A673 (cell line): ENCODE measurements around the gene HDHD3. TPM values are rescaled to one million over a fixed set of nuclear protein-coding genes. Genes with fewer than 3 reads are reported as not detected.

Experiments
- BruUV-seq: library from RNA; stranded (reverse); fragments of 400-500 nt; replicated peaks from 2 replicates; lab custom pipeline; 2021; lab: Mats Ljungman, UMichigan
- CTCF ChIA-PET: fragments of 300-600 bp; sonication (Branson Sonifier 250); formaldehyde crosslinking; loops from one replicate; lab custom pipeline; 2022; ENCODE audit warnings: antibody characterized with exemption; lab: Charles Lee
- POLR2A ChIA-PET: fragments of 300-600 bp; sonication (Branson Sonifier 250); formaldehyde crosslinking; loops from one replicate; lab custom pipeline; 2022; ENCODE audit warnings: antibody characterized with exemption; ENCODE audit not compliant: low non-redundant PET; lab: Charles Lee
- DNase-seq: peaks from one replicate; pipeline ENCODE4 v3.0.0-alpha.2; 2015; ENCODE audit warnings: low spot score
- H3K27ac ChIP-seq: fragments of 200-600 bp; sonication (generic); 2 replicates; pipeline ENCODE4 v1.5.1; 2016; ENCODE audit warnings: mixed run types, low read depth, mild to moderate bottlenecking, mixed read lengths, antibody characterized with exemption, low read length; ENCODE audit not compliant: poor library complexity, severe bottlenecking
- H3K27me3 ChIP-seq: fragments of 200-600 bp; sonication (generic); replicated peaks from 2 replicates; pipeline ENCODE4 v1.6.1; 2017; ENCODE audit warnings: mixed run types, low read depth, mild to moderate bottlenecking, mixed read lengths, antibody characterized with exemption, low read length; ENCODE audit not compliant: insufficient read depth, poor library complexity
- H3K36me3 ChIP-seq: fragments of 200-600 bp; sonication (generic); 2 replicates; pipeline ENCODE4 v1.6.1; 2016; ENCODE audit warnings: mixed run types, mild to moderate bottlenecking, mixed read lengths, antibody characterized with exemption, low read length; ENCODE audit not compliant: insufficient read depth, poor library complexity, severe bottlenecking
- H3K4me1 ChIP-seq: fragments of 200-600 bp; sonication (generic); 2 replicates; pipeline ENCODE4 v1.6.1; 2017; ENCODE audit warnings: mixed run types, mild to moderate bottlenecking, mixed read lengths, antibody characterized with exemption, low read length; ENCODE audit not compliant: insufficient read depth, poor library complexity, severe bottlenecking
- H3K4me3 ChIP-seq: fragments of 200-600 bp; sonication (generic); 2 replicates; pipeline ENCODE4 v1.5.1; 2016; ENCODE audit warnings: low read depth, mixed run types, mild to moderate bottlenecking, mixed read lengths, low read length; ENCODE audit not compliant: poor library complexity, severe bottlenecking
- H3K9me3 ChIP-seq: fragments of 200-600 bp; sonication (generic); 2 replicates; pipeline ENCODE4 v1.6.1; 2016; ENCODE audit warnings: mixed run types, low read depth, mild to moderate bottlenecking, mixed read lengths, antibody characterized with exemption, low read length; ENCODE audit not compliant: poor library complexity, severe bottlenecking
- EZH2 ChIP-seq: fragments of 200-600 bp; sonication (generic); IDR thresholded peaks from 2 replicates; pipeline ENCODE4 v1.6.1; 2017; ENCODE audit warnings: borderline replicate concordance, low read depth, mild to moderate bottlenecking, mixed read lengths, antibody characterized with exemption, low read length; ENCODE audit not compliant: poor library complexity, severe bottlenecking
- intact Hi-C: fragments of 100-400 bp; cut with micrococcal nuclease; formaldehyde crosslinking; loops from one replicate; pipeline ENCODE4 v1.10.0; 2022; ENCODE audit not compliant: unreplicated experiment
- total RNA-seq: library from RNA; stranded (reverse); gene quantifications from 2 replicates; pipeline ENCODE4 v1.2.3, GENCODE V29; 2021
- TF ChIP-seq, protein P1 (sequence below): fragments of 300-800, 200-600 bp; sonication (generic); conservative IDR thresholded peaks from 2 replicates; pipeline ENCODE4 v1.5.1; 2017; ENCODE audit warnings: low read depth, mild to moderate bottlenecking, antibody characterized with exemption, low read length, moderate library complexity, mixed read lengths

The HDHD3 gene
- total RNA-seq, 1 experiment from 2014 or later: 9.4 TPM

GRCh38 chr9:113373676-113374392 lies 3.0 kb downstream of the HDHD3 start:
- no peaks in the 10 kb centered on the region for H3K27me3 ChIP-seq
- H3K9me3 ChIP-seq: no peaks in the 10 kb centered on the region
- no TSS peak for BruUV-seq
- H3K4me1 ChIP-seq: no peaks in the 10 kb centered on the region
- TF ChIP-seq EZH2: no peak
- TF ChIP-seq, protein P1, sequence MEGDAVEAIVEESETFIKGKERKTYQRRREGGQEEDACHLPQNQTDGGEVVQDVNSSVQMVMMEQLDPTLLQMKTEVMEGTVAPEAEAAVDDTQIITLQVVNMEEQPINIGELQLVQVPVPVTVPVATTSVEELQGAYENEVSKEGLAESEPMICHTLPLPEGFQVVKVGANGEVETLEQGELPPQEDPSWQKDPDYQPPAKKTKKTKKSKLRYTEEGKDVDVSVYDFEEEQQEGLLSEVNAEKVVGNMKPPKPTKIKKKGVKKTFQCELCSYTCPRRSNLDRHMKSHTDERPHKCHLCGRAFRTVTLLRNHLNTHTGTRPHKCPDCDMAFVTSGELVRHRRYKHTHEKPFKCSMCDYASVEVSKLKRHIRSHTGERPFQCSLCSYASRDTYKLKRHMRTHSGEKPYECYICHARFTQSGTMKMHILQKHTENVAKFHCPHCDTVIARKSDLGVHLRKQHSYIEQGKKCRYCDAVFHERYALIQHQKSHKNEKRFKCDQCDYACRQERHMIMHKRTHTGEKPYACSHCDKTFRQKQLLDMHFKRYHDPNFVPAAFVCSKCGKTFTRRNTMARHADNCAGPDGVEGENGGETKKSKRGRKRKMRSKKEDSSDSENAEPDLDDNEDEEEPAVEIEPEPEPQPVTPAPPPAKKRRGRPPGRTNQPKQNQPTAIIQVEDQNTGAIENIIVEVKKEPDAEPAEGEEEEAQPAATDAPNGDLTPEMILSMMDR: no peak
- DNase-seq: no peak
- intact Hi-C loops: no loop called here
- peaks cover 6% of the 10 kb centered on the region for H3K36me3 ChIP-seq
- H3K4me3 ChIP-seq: no peak overlapping the region
- no peak overlapping the region for H3K27ac ChIP-seq
- ChIA-PET CTCF (no interaction called here), POLR2A (no interaction called here)

DNA sequence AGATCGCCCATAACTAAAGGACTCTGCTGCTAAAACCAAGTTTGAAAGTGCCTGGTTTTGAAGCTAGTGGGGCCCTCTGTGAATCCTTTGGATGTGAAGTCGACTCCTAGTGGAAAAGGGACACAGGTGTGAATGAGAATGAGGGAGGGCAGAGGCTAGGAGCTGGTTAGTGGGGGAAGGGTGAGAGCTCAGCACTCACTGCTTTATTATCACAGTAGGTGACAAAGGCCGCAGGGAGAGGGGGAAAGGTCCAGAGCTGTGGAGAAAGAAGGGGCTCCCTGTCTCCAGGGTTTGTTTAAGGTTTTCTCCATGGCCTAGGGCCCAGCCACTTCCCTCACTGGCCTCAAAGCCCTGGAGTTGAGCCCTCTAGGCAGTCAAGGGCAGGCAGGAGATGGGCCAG lies 3.5 kb downstream of the HDHD3 start:
- CTCF ChIA-PET: no interaction called here
- Histone ChIP-seq H3K27ac (no peak overlapping the region), H3K27me3 (no peaks in the 10 kb centered on the region), H3K36me3 (peaks cover 6% of the 10 kb centered on the region), H3K4me1 (no peaks in the 10 kb centered on the region), H3K9me3 (no peaks in the 10 kb centered on the region), H3K4me3 (no peak overlapping the region)
- no peak for DNase-seq
- BruUV-seq: no TSS peak
- intact Hi-C loops: no loop called here
- TF ChIP-seq, protein P1: no peak
- no peak for TF ChIP-seq EZH2
- POLR2A ChIA-PET: no interaction called here

DNA sequence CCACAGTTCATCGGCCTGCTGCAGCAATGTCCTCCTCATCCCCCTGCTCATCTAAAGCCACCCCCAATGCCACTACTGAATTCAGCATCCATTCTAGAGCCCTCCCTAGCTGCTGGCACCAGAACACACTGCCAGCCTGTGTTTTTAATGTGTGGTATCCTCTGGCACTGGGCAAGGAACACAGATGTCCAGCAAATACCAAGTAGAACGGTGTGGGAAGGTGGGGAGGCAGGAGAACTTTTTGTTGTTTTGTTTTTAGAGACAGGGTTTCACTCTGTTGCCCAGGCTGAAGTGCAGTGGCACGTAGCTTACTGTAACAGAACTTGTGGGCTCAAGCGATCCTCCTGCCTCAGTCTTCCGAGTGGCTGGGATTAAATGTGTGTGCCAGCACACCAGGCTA lies 4.7 kb downstream of the HDHD3 start:
- TF ChIP-seq, protein P1: no peak
- no peak for TF ChIP-seq EZH2
- intact Hi-C loops: no loop called here
- Histone ChIP-seq H3K9me3 (no peaks in the 10 kb centered on the region), H3K36me3 (peaks cover 6% of the 10 kb centered on the region), H3K27ac (no peak overlapping the region), H3K4me3 (no peak overlapping the region), H3K4me1 (no peaks in the 10 kb centered on the region), H3K27me3 (no peaks in the 10 kb centered on the region)
- no TSS peak for BruUV-seq
- ChIA-PET POLR2A (no interaction called here), CTCF (no interaction called here)
- no peak for DNase-seq
